Stimulated activated effector memory CD8-positive, alpha-beta T cell treated with anti-CD3 and anti-CD28 coated beads, Interleukin-12 subunit alpha, Interleukin-12 subunit beta, amount 100 ng/mL, for 72 hours (primary cell): ENCODE measurements around the gene ASAP2.
"Not testable (repeated sequence)": the region's sequence is repeated elsewhere in the genome, so short reads cannot be mapped to it uniquely, and the experiment has no call there.

Source experiments
- ATAC-seq: fragments of 150-1000 bp; cut with Tn5 transposase; 2 replicates; pipeline ENCODE4 v1.10.0; 2021
- DNase-seq, 2 donors: peaks; one replicate each; pipeline ENCODE4 v3.0.0; 2021 to 2022; ENCODE audit warnings: low spot score in 2 of 2
- H3K27ac Mint-ChIP-seq: one replicate; pipeline ENCODE4 v1.8.0; 2022; ENCODE audit warnings: mild to moderate bottlenecking, mixed read lengths
- H3K36me3 Mint-ChIP-seq: one replicate; pipeline ENCODE4 v1.8.0; 2022; ENCODE audit warnings: mild to moderate bottlenecking, mixed read lengths
- H3K4me1 Mint-ChIP-seq: one replicate; pipeline ENCODE4 v1.8.0; 2022; ENCODE audit warnings: mixed read lengths
- H3K4me3 Mint-ChIP-seq: one replicate; pipeline ENCODE4 v1.8.0; 2022; ENCODE audit warnings: mild to moderate bottlenecking, mixed read lengths
- H3K9me3 Mint-ChIP-seq: one replicate; pipeline ENCODE4 v1.8.0; 2022; ENCODE audit warnings: mixed read lengths

The ASAP2 gene

GRCh38 chr2:9215680-9216079, 9.1 kb downstream of the ASAP2 start:
- ATAC-seq (no peak), DNase-seq (no peak)
- H3K27ac Mint-ChIP-seq, result no peak overlapping the region
- no peaks in the 10 kb centered on the region for H3K9me3 Mint-ChIP-seq
- H3K4me1 Mint-ChIP-seq, result no peaks in the 10 kb centered on the region
- no peaks in the 10 kb centered on the region for H3K36me3 Mint-ChIP-seq
- no peak overlapping the region for H3K4me3 Mint-ChIP-seq

- H3K9me3 Mint-ChIP-seq, H3K4me1 Mint-ChIP-seq, ATAC-seq, H3K27ac Mint-ChIP-seq, H3K4me3 Mint-ChIP-seq, DNase-seq, H3K36me3 Mint-ChIP-seq: not testable (repeated sequence)
Observed at GRCh38 chr2:9216143-9216542, 9.5 kb downstream of the ASAP2 start.

- Mint-ChIP-seq H3K4me1 (no peaks in the 10 kb centered on the region), H3K36me3 (no peaks in the 10 kb centered on the region), H3K27ac (no peak overlapping the region), H3K4me3 (no peak overlapping the region), H3K9me3 (no peaks in the 10 kb centered on the region)
- no peak for ATAC-seq
- no peak for DNase-seq
Observed at GRCh38 chr2:9217838-9218770, 11.5 kb downstream of the ASAP2 start.

- no peak for DNase-seq
Observed at GRCh38 chr2:9219027-9219445, 12.4 kb downstream of the ASAP2 start.

GRCh38 chr2:9220201-9220600, 13.6 kb downstream of the ASAP2 start:
- DNase-seq (no peak), ATAC-seq (no peak)
- Mint-ChIP-seq H3K4me1 (no peaks in the 10 kb centered on the region), H3K4me3 (no peak overlapping the region), H3K27ac (no peak overlapping the region), H3K9me3 (no peaks in the 10 kb centered on the region), H3K36me3 (no peaks in the 10 kb centered on the region)

More at GRCh38 chr2:9219027-9219445, 12.4 kb downstream of the ASAP2 start:
- no peak for ATAC-seq
- H3K4me1 Mint-ChIP-seq, result no peaks in the 10 kb centered on the region
- H3K27ac Mint-ChIP-seq, result no peak overlapping the region
- H3K36me3 Mint-ChIP-seq, result no peaks in the 10 kb centered on the region
- no peaks in the 10 kb centered on the region for H3K9me3 Mint-ChIP-seq
- no peak overlapping the region for H3K4me3 Mint-ChIP-seq

- no peak for ATAC-seq
- Mint-ChIP-seq H3K36me3 (no peaks in the 10 kb centered on the region), H3K4me1 (no peaks in the 10 kb centered on the region), H3K27ac (no peak overlapping the region), H3K9me3 (no peaks in the 10 kb centered on the region), H3K4me3 (no peak overlapping the region)
- DNase-seq, result no peak
Observed at GRCh38 chr2:9221223-9221622, 14.6 kb downstream of the ASAP2 start.

- no peaks in the 10 kb centered on the region for H3K4me1 Mint-ChIP-seq
- H3K4me3 Mint-ChIP-seq, result no peak overlapping the region
- ATAC-seq, result no peak
Observed at GRCh38 chr2:9222239-9222892, 15.8 kb downstream of the ASAP2 start.

GRCh38 chr2:9222893-9223287, 16.3 kb downstream of the ASAP2 start:
- ATAC-seq, result no peak
- Mint-ChIP-seq H3K4me3 (no peak overlapping the region), H3K36me3 (no peaks in the 10 kb centered on the region), H3K4me1 (no peaks in the 10 kb centered on the region), H3K27ac (no peak overlapping the region), H3K9me3 (no peaks in the 10 kb centered on the region)
- DNase-seq, result no peak

More at GRCh38 chr2:9222239-9222892, 15.8 kb downstream of the ASAP2 start:
- no peak for DNase-seq
- H3K36me3 Mint-ChIP-seq, result no peaks in the 10 kb centered on the region
- H3K9me3 Mint-ChIP-seq, result no peaks in the 10 kb centered on the region
- H3K27ac Mint-ChIP-seq, result no peak overlapping the region

- ATAC-seq (no peak), DNase-seq (no peak)
- H3K36me3 Mint-ChIP-seq, result no peaks in the 10 kb centered on the region
- no peak overlapping the region for H3K27ac Mint-ChIP-seq
- H3K4me1 Mint-ChIP-seq, result no peaks in the 10 kb centered on the region
- H3K4me3 Mint-ChIP-seq, result no peak overlapping the region
- no peaks in the 10 kb centered on the region for H3K9me3 Mint-ChIP-seq
Observed at GRCh38 chr2:9225806-9226205, 19.2 kb downstream of the ASAP2 start.

- no peaks in the 10 kb centered on the region for H3K4me1 Mint-ChIP-seq
- ATAC-seq, result no peak
- no peaks in the 10 kb centered on the region for H3K9me3 Mint-ChIP-seq
- no peak for DNase-seq
- H3K27ac Mint-ChIP-seq, result no peak overlapping the region
- no peaks in the 10 kb centered on the region for H3K36me3 Mint-ChIP-seq
- no peak overlapping the region for H3K4me3 Mint-ChIP-seq
Observed at GRCh38 chr2:9226458-9227380, 20.1 kb downstream of the ASAP2 start.

- Mint-ChIP-seq H3K9me3 (no peaks in the 10 kb centered on the region), H3K36me3 (no peaks in the 10 kb centered on the region), H3K4me3 (no peak overlapping the region), H3K4me1 (no peaks in the 10 kb centered on the region), H3K27ac (no peak overlapping the region)
- DNase-seq (no peak), ATAC-seq (no peak)
Observed at GRCh38 chr2:9228088-9228751, 21.6 kb downstream of the ASAP2 start.

- ATAC-seq (no peak), DNase-seq (no peak)
- H3K4me1 Mint-ChIP-seq, result no peaks in the 10 kb centered on the region
- no peak overlapping the region for H3K4me3 Mint-ChIP-seq
- H3K27ac Mint-ChIP-seq, result no peak overlapping the region
- H3K9me3 Mint-ChIP-seq, result no peaks in the 10 kb centered on the region
- no peaks in the 10 kb centered on the region for H3K36me3 Mint-ChIP-seq
Observed at GRCh38 chr2:9228781-9229469, 22.3 kb downstream of the ASAP2 start.

GRCh38 chr2:9229470-9229820, 22.8 kb downstream of the ASAP2 start:
- Mint-ChIP-seq H3K9me3 (no peaks in the 10 kb centered on the region), H3K4me1 (no peaks in the 10 kb centered on the region), H3K36me3 (no peaks in the 10 kb centered on the region), H3K27ac (no peak overlapping the region), H3K4me3 (no peak overlapping the region)
- ATAC-seq (no peak), DNase-seq (no peak)

- no peak for ATAC-seq
Observed at GRCh38 chr2:9230051-9230802, 23.6 kb downstream of the ASAP2 start.

More at GRCh38 chr2:9230051-9230802, 23.6 kb downstream of the ASAP2 start:
- DNase-seq, result no peak
- H3K27ac Mint-ChIP-seq, result no peak overlapping the region
- no peaks in the 10 kb centered on the region for H3K4me1 Mint-ChIP-seq
- H3K36me3 Mint-ChIP-seq, result no peaks in the 10 kb centered on the region
- no peaks in the 10 kb centered on the region for H3K9me3 Mint-ChIP-seq
- H3K4me3 Mint-ChIP-seq, result no peak overlapping the region
